Activated CD8-positive, alpha-beta memory T cell treated with anti-CD3 and anti-CD28 coated beads for 1 hour (primary cell): ENCODE data around the gene BEST3.

Experiments
- DNase-seq, 2 donors: peaks; one replicate each; pipeline ENCODE4 v3.0.0-alpha.2; 2020; ENCODE audit warnings: low read depth in 1 of 2; ENCODE audit errors: extremely low read depth in 1 of 2

The BEST3 gene

DNA sequence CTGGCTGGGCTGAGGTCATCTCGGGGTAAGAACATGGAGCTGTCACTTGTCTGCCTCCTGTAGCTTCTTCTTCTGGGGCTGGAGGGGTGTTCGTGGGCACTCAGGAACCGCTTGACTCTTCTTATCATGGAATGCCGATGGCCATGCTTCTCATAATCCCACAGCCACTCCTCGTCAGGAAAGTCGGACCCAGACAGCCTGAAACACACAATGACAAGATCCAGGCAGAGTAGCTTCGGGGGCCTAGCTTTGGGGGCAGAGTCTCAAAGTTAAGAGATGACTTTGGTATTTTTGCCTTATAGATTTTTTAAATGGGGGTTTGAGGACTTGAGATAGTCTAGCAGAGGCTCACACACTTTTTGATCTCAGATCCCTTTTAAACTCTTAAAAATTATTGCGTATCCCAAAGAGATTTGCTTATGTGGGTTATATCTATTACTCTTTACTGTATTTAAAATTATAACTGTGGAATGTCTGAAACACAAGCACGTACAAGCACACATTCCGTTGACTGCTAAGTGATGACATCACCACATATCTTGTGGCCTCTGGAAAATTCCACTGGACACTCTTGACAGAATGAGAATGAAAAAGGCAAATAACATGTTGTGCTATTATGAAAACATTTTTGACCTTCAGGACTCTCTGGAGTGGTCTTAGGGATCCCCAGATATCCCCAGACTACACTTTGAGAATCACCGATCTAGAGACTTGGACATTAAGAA lies 43.3 kb downstream of the BEST3 start:
- DNase-seq: no peak

- DNase-seq: no peak
Observed at GRCh38 chr12:69653703-69654102, 45.4 kb downstream of the BEST3 start.

DNA sequence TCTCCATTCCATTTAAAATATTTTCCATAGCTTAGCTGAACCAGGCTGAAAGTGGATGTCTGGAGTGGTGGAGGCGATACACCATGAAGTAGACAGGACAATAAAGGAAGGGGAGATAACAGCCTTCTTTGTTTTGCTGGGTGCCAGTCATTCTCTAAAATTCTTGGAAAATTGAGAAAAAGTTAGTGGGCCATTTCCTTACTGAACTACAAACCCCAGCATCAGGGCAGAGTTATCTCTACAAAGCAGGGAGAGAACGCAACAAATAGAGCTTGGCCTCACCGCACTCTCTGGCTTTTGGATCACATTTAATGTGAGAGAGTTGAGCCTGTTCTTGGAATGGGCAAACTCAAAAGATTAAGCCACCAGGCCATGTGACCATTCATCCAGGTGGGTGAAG lies 47.2 kb downstream of the BEST3 start:
- DNase-seq: no peak

- no peak for DNase-seq
Observed at GRCh38 chr12:69649529-69649928, 49.6 kb downstream of the BEST3 start.

DNA sequence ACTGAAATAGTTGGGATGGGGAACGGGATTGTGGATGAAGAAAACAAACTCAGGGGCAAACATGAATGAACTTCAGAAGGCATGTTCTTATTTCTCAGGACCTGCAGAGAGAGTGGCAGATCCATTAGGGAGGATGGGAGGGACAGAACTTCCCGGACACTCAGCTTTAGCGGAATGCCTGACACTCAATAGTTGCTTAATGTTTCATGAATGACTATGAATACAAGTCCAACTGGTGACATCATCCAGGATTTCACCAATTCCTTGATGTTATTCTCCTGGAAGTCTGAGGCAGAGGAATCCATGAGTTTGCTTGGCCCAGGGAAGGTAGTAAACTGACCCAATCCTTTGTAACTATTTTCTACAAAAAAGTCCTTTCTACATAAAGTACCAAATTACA lies 50.6 kb downstream of the BEST3 start:
- no peak for DNase-seq

DNA sequence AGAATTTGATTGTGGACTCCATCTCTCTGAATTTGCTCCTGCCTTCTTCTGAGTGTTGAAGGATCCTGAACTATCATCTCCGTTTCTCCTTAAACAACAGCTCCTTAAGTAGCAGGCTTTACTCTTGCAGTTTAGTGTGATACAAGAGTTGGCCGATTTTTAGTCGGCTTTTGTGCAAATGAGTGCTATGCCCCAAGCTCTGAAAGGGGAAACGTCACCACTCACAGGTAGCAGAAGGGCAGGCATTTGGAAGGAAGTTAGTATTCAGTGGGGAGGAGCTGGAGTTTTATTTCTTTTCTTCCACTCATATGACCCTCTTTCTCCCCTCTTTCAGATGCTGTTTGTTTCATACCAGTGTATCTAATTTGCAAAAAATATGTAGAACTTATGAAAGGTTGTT lies 51.9 kb downstream of the BEST3 start:
- DNase-seq: no peak

DNA sequence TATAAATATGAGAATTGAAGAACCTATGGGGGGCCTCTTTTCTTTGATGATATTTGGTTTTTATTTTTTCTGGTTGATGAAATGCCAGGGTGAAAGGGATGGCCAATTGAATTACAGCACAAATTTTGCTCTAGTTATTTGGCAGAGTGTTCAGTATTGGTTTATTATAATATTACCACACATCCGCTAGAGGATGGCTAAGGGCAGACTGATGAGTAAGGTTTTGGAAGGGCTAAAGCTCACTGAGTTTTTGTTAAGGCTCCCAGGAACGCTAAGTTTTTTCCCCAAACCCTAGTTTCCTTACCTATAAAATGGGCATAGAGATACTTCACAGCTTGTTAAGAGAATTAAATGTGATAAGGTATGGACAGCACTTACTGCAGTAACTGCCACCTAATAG lies 54.1 kb downstream of the BEST3 start:
- DNase-seq: no peak

GRCh38 chr12:69644511-69644910 lies 54.6 kb downstream of the BEST3 start:
- DNase-seq: no peak

DNA sequence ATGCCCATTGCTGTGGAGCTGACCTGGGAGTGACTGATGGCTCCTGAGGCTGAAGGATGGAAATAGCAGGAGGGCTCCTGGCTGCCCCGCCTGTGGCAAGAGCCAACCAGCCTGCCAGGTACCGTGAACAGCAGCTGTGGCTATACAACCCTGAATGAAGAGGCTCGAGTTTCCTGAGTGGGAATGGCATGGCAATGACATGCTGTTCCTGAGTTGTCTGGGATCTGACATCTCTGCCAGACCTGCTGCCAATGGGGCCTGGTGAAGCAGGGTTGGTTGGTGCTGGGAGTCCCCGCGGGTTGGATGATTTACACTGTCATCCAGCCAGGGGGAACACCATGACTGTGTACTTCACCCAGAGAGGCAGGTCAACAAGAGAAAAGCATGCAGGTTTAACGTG lies 56.6 kb downstream of the BEST3 start:
- no peak for DNase-seq

GRCh38 chr12:69641546-69641945 lies 57.6 kb downstream of the BEST3 start:
- no peak for DNase-seq

DNA sequence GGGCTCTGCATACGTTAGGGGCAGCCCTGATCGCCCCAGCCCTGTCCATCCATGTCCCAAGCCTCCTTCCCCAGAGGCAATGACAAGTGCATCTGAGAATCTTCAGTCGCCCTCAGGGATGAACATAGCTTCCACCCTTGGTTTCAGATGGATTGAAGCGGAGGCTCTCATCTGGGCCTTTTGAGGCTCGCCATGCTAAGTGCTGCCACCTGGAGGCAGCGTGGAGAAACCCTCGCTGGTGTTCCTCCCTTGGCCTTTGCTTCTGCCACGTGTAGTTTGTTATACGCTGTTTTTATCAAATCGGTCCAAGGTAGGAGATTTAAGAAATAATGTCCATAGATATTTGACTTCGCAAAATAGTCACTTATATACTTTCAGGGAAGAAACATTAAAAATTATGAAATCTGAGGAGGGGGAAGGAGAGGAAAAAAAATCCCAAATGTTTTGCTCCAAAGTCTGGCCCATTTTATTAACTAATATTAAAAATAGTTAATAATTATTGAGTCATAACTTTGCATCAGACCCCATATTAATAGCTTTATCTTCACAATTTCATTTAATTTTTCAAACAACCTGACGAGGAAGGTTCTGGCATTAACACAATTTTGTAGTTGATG lies 59.6 kb downstream of the BEST3 start:
- peak; percentile 1 to 46 for DNase-seq

DNA sequence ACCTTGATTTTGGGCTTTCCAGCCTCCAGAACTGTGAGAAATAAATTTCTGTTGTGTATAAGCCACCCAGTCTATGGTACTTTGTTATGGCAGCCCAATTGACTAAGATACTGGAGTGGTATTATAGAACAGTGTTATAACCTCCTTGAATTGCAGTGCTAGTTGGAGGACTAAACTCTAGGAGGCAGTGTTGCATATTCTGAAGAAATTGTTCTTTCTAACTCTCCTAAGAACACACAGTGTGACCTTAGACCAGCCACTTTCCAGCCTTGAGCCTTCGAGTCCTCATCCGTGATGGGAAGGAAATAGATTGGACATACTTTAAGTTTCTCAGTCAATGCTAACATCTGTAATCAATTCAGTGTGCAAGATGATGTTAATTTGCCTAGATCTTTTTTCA lies 66.0 kb downstream of the BEST3 start:
- DNase-seq: no peak

DNA sequence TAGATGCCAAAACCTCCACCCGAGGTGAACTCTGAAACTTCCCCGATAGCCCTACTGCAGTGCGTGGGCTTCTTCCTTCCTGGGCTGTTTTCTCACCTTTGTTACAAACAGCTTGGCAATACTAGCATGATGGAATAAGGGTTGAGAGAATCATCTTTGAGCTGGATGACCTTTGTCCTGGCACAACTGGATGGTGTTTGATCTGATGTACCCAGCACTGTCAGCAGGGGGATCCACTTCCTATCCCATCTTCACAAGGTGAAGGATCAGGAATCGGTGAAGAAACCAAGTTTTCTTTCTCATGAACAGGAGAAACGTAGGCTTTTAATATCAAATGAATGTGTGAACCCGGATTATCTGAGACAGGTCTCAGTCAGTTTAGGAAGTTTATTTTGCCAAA lies 68.9 kb downstream of the BEST3 start:
- DNase-seq: no peak

DNA sequence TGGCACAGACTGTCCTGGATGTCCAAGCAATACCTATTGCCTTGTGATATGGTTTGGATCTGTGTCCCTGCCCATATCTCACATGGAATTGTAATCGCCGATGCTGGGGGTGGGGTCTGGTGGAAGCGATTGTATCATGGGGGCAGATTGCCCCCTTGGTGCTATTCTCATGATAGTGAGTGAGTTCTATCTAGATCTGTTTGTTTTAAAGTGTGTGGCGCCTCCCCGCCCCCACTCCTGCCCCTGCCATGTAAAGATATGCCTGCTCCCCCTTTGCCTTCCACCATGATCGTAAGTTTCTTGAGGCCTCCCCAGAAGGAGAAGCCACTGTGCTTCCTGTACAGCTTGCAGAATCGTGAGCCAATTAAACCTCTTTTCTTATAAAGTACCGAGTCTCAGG lies 71.6 kb downstream of the BEST3 start:
- no peak for DNase-seq

DNA sequence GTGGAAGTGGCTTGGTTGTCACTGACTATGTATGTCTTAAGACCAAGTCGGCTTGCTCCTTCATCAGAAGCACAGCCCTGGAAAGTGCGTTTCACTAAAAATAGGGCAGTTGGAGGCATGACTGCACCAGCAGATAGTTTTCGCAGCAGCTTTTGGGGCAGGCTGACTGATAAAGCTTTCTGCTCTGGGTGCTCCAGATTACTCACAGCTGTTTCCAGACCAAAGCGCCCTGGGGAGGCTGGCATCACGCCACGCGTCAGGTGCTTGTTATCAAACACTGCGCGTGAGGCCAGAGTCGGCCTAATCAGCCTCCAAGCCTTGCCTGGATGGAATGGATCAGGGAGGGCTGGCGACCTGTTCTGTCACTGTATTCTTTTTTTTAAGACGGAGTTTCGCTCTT lies 75.1 kb downstream of the BEST3 start:
- no peak for DNase-seq

GRCh38 chr12:69621551-69621950 lies 77.6 kb downstream of the BEST3 start:
- no peak for DNase-seq

DNA sequence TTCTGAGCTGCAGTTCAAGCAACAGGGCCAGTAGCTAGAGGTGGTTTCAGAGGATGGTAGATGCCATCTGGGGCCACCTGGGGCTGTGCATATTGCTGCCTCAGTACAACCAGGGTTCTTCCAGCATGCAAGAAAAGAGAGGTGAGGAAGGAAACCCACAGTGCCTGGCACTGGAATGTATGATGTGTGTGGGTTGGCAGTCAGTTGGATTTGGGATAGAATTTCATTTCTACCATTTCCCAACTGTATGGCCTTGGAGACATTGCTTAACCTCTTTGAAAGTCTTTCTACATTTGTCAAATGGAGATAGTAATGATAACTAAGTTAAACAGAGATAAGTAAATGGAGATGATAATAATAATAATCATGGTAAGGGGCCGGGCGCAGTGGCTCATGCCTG lies 78.2 kb downstream of the BEST3 start:
- no peak for DNase-seq

DNA sequence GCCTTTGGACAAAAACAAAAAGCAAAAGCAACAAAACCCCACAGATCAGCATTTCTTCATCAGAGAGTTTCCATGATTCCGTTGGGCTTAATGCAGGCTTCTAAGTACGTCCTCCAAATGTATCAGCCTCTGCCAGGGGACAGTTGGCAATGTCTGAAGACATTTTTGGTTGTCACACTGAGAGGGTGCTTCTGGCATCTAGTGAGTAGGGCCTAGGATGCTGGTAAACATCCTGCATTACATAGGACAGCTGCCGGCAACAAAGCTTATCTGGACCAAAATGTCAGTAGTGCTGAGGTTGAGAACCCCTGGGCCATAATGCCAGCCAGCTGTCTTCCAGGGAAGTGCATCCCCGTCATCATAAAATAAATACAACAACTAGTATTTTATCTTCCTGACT lies 79.0 kb downstream of the BEST3 start:
- no peak for DNase-seq

- no peak for DNase-seq
Observed at GRCh38 chr12:69619050-69619449, 80.1 kb downstream of the BEST3 start.

DNA sequence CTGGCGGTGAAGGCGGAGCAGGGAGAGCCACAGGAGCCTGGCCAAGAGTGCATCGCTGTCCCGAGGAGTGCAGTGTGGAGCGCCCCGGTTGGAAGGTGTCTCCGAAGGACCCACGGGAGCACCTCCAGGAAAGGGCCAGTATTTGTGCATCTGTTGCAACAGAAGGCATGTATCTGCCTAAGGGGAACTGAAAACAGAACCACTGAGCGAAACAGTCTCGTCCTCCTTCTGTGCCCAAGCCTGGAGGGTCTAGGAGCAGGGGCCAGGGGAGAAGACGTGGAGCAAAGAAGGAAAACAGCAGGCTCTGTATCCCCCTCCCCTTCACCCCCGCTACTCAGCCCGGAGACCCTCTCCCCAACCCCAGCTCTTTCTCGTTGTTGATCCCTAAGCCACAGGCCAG lies 83.1 kb downstream of the BEST3 start:
- DNase-seq: no peak

GRCh38 chr12:69613351-69613750 lies 85.8 kb downstream of the BEST3 start:
- no peak for DNase-seq

DNA sequence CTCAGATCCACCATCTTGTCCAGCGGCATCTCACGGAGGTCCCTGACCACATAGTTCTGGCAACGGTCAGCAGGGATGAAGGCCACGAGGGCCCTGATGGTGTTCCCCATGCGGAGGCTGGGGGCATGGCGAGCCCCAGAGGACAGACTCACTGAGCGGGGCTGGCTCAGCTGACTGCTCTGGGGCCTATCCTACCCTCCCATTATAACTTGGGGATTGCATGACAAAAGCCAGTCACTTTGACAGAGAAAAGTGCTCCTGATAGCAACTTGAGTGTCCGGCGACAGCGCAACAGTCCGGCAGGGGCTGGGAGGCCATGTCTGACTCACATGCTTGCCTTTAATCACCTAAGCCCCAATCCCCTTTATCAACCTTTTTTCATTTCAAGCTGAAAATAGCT lies 88.4 kb downstream of the BEST3 start, which contains the start of gene LRRC10:
LRRC10 (minus strand) TSS at position 179 of the 400 bp plus-strand sequence; CDS start at position 110, 69 bp downstream.
- DNase-seq: no peak

- DNase-seq: no peak
Observed at GRCh38 chr12:69610126-69610525, 89.0 kb downstream of the BEST3 start.
